Heart left ventricle (tissue), 16 donors: ENCODE data around the gene NCDN. TPM values are rescaled to one million over a fixed set of nuclear protein-coding genes. Genes with fewer than 3 reads are reported as not detected.
"Not testable (repeated sequence)": the region's sequence is repeated elsewhere in the genome, so short reads cannot be mapped to it uniquely, and the experiment has no call there.

Experiments
- ATAC-seq, 4 donors: fragments of 200-7000 bp; cut with Tn5 transposase; one replicate each; pipeline ENCODE4 v1.9.1; 2020 to 2022; ENCODE audit warnings: moderate library complexity in 4 of 4, mild to moderate bottlenecking in 3 of 4, moderate number of reproducible peaks in 1 of 4
- DNase-seq, 5 donors: peaks; one replicate each; pipeline ENCODE4 v3.0.0-alpha.2; 2020
- H3K27ac ChIP-seq, 12 donors: fragments of 200-600 bp; sonication (generic) in 4 of 12; one replicate each; pipeline versions ENCODE4 v1.5.0 to v1.8.0; 2016 to 2022; ENCODE audit warnings: mild to moderate bottlenecking in 2 of 12
- H3K27me3 ChIP-seq, 9 donors: fragments of 200-600 bp; sonication (generic) in 2 of 9; one replicate each; pipeline versions ENCODE4 v1.5.1 to v1.8.0; 2016 to 2022; ENCODE audit warnings: mild to moderate bottlenecking in 3 of 9
- H3K36me3 ChIP-seq, 9 donors: fragments of 200-600 bp; sonication (generic) in 2 of 9; one replicate each; pipeline versions ENCODE4 v1.5.0 to v1.8.0; 2018 to 2022; ENCODE audit warnings: mild to moderate bottlenecking in 2 of 9
- H3K4me1 ChIP-seq, 12 donors: fragments of 200-600 bp; sonication (generic) in 4 of 12; one replicate each; pipeline versions ENCODE4 v1.5.0 to v1.8.0; 2016 to 2022; ENCODE audit warnings: mild to moderate bottlenecking in 3 of 12
- H3K4me3 ChIP-seq, 12 donors: fragments of 200-600 bp; sonication (generic) in 4 of 12; one replicate each; pipeline versions ENCODE4 v1.5.0 to v1.8.0; 2017 to 2022; ENCODE audit warnings: mild to moderate bottlenecking in 9 of 12, moderate library complexity in 4 of 12
- H3K9me3 ChIP-seq, 12 donors: fragments of 200-600 bp; sonication (generic) in 4 of 12; one replicate each; pipeline versions ENCODE4 v1.5.0 to v1.8.0; 2016 to 2022; ENCODE audit warnings: mild to moderate bottlenecking in 1 of 12
- POLR2A ChIP-seq, 2 donors: fragments of 450-650 bp; IDR thresholded peaks; one replicate each; pipeline ENCODE4 v1.6.1; 2017; ENCODE audit warnings: antibody characterized with exemption in 2 of 2, mild to moderate bottlenecking in 2 of 2, moderate library complexity in 2 of 2
- WGBS, 4 donors: extraction: QIAGEN DNeasy Blood & Tissue Kit in 2 of 4; methylation state at CpG; one replicate each; pipeline versions ENCODE4 v1.1.5 to v1.1.7; 2013 to 2018; 5-methylcytosine and 5-hydroxymethylcytosine counted together
- intact Hi-C, 10 donors: fragments of 100-400 bp; cut with DNase I; formaldehyde crosslinking; loops; one replicate each; pipeline versions ENCODE4 v1.11.1 to v1.14.2; 2022
- polyA plus RNA-seq, 2 donors: library from polyadenylated mRNA; stranded (reverse); fragments of 200-250 nt; gene quantifications; one replicate each; pipeline ENCODE4 v1.2.3, GENCODE V29; 2013
- total RNA-seq, 9 donors: library from RNA; depleted of rRNA in 2 of 9; stranded (reverse); fragments of >200 nt in 2 of 9; fragmentation: NEBNext Ultra II Directional in 3 of 9; extraction: Animal tissue kit (Norgen Biotek cat#: 25700) in 3 of 9; gene quantifications; one replicate each; pipeline versions ENCODE4 v1.1.0 to v1.2.4, GENCODE V29; 2016 to 2023
- TF ChIP-seq, protein P1 (sequence below), 12 donors: fragments of 200-600 bp; sonication (generic) in 4 of 12; IDR thresholded peaks; one replicate each; pipeline versions ENCODE4 v1.5.0 to v1.8.0; 2018 to 2022; ENCODE audit warnings: antibody characterized with exemption in 12 of 12, mild to moderate bottlenecking in 5 of 12
- donor health status: ischemic (EF 13 %, LVEDD 7.1; RV severe dilation, severe dysfunction).
- donor health status: healthy with polysubstance abuse.
- donor health status: DM: no; HTN: yes; CAD: no.
- donor health status: DM: no; HTN: no; CAD: no.
- donor health status: ischemic (EF 25% LVEDD 6.9; RV normal size, moderate dysfunction).
- donor health status: ischemic (EF 25% LVEDD 5.7; RV mildly dilated, moderate dysfunction).
- donor health status: healthy.
- donor health status: DM: yes; HTN: yes; CAD: no.
- donor health status: ischemic (EF 35%, LVEDD 5.7; RV mildly dilated, moderate dysfunction).
- donor health status: nonischemic (EF 11% LVEDD 7.7; RV severe dilation, severe dysfunction).
- donor health status: DM: yes; HTN: yes; CAD: no.
- donor health status: PGD.
- donor health status: ischemic (EF 29% LVEDD 5.4; RV normal size, mild dysfunction).
- donor health status: nonischemic (EF 23%, LVEDD 6.1; RV moderate dilation, normal function).

Gene NCDN
- total and polyA plus RNA-seq, 11 donors: 14.6 to 44.4 (median 31.8) TPM

DNA sequence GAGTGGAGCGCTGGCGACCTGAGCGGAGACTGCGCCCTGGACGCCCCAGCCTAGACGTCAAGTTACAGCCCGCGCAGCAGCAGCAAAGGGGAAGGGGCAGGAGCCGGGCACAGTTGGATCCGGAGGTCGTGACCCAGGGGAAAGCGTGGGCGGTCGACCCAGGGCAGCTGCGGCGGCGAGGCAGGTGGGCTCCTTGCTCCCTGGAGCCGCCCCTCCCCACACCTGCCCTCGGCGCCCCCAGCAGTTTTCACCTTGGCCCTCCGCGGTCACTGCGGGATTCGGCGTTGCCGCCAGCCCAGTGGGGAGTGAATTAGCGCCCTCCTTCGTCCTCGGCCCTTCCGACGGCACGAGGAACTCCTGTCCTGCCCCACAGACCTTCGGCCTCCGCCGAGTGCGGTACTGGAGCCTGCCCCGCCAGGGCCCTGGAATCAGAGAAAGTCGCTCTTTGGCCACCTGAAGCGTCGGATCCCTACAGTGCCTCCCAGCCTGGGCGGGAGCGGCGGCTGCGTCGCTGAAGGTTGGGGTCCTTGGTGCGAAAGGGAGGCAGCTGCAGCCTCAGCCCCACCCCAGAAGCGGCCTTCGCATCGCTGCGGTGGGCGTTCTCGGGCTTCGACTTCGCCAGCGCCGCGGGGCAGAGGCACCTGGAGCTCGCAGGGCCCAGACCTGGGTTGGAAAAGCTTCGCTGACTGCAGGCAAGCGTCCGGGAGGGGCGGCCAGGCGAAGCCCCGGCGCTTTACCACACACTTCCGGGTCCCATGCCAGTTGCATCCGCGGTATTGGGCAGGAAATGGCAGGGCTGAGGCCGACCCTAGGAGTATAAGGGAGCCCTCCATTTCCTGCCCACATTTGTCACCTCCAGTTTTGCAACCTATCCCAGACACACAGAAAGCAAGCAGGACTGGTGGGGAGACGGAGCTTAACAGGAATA lies 19.7 kb downstream of the NCDN start:
- Histone ChIP-seq H3K9me3 (no peaks in the 10 kb centered on the region), H3K4me1 (peaks cover 6 to 40% (median 15%) of the 10 kb centered on the region in 12 donors), H3K27me3 (peaks cover 27 to 68% (median 43%) of the 10 kb centered on the region in 9 donors), H3K4me3 (peak overlapping the region; percentile 28 to 68 (median 48)), H3K36me3 (no peaks in the 10 kb centered on the region), H3K27ac (peak overlapping the region in 1 of 12 donors; percentile 57)
- ATAC-seq: peak in 3 of 4 donors; percentile 57 to 69 (median 58)
- intact Hi-C loops: no loop called here
- TF ChIP-seq POLR2A (IDR thresholded peaks at IDR 0.05): no peak
- TF ChIP-seq, protein P1, sequence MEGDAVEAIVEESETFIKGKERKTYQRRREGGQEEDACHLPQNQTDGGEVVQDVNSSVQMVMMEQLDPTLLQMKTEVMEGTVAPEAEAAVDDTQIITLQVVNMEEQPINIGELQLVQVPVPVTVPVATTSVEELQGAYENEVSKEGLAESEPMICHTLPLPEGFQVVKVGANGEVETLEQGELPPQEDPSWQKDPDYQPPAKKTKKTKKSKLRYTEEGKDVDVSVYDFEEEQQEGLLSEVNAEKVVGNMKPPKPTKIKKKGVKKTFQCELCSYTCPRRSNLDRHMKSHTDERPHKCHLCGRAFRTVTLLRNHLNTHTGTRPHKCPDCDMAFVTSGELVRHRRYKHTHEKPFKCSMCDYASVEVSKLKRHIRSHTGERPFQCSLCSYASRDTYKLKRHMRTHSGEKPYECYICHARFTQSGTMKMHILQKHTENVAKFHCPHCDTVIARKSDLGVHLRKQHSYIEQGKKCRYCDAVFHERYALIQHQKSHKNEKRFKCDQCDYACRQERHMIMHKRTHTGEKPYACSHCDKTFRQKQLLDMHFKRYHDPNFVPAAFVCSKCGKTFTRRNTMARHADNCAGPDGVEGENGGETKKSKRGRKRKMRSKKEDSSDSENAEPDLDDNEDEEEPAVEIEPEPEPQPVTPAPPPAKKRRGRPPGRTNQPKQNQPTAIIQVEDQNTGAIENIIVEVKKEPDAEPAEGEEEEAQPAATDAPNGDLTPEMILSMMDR (IDR thresholded peaks at IDR 0.05): no peak
- 3 to 6% (median 4%) methylated on average over 6 to 70 of the region's 70 CpGs for WGBS, 4 donors
- peak in 2 of 5 donors; percentile 44 to 83 for DNase-seq

DNA sequence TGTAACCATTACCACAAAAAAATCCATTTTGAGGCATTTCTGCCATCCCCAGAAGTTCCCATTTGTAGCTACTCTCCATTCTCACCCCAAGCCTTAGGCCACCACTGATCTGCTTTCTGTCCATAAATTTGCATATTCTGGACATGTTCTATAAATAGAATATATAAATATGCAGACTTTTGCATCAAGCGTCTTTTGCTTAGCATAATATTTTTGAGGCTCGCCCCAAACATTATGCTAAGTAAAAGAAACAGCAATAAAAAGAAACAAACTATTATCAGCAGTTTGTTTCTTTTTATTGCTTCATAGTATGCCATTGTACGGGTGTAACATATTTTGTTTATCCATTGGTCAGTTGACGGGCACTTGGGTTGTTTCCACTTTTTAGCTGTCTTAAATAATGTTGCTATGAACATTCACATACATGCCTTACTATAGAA lies 23.4 kb downstream of the NCDN start:
- H3K4me3 ChIP-seq: no peak overlapping the region
- peaks cover 12 to 32% (median 15%) of the 10 kb centered on the region in 9 donors for H3K27me3 ChIP-seq
- no peak for ATAC-seq
- H3K27ac ChIP-seq: no peak overlapping the region
- WGBS, 4 donors: 78 to 83% (median 81%) methylated on average over 4 of the region's 4 CpGs
- TF ChIP-seq, protein P1 (IDR thresholded peaks at IDR 0.05): no peak
- TF ChIP-seq POLR2A (IDR thresholded peaks at IDR 0.05): no peak
- H3K4me1 ChIP-seq: peaks cover 0 to 24% (median 9%) of the 10 kb centered on the region in 12 donors
- no peaks in the 10 kb centered on the region for H3K9me3 ChIP-seq
- intact Hi-C loops: loop anchor here in 1 of 10 donors (5.0 kb wide), 1 partner anchor 131 kb away; no protein-coding TSS in a partner anchor
- no peaks in the 10 kb centered on the region for H3K36me3 ChIP-seq
- DNase-seq: no peak

DNA sequence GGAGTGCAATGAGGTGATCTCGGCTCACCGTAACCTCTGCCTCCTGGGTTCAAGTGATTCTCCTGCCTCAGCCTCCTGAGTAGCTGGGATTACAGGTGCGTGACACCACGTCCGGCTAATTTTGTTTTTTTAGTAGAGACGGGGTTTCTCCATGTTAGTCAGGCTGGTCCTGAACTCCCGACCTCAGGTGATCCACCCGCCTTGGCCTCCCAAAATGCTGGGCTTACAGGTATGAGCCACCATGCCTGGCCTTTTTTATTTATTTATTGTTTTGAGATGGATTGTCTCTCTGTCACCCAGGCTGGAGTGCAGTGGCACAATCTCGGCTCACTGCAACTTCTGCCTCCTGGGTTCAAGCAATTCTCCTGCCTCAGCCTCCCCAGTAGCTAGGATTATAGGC lies 24.0 kb downstream of the NCDN start:
- H3K4me1 ChIP-seq: peaks cover 0 to 18% (median 9%) of the 10 kb centered on the region in 12 donors
- peaks cover 8 to 25% (median 12%) of the 10 kb centered on the region in 9 donors for H3K27me3 ChIP-seq
- WGBS, 4 donors: 94 to 95% (median 94%) methylated on average over 9 of the region's 9 CpGs
- ATAC-seq, DNase-seq, H3K4me3 ChIP-seq, H3K36me3 ChIP-seq, H3K27ac ChIP-seq, H3K9me3 ChIP-seq: not testable (repeated sequence)
- intact Hi-C loops: loop anchor here in 1 of 10 donors (5.0 kb wide), 1 partner anchor 131 kb away; no protein-coding TSS in a partner anchor

DNA sequence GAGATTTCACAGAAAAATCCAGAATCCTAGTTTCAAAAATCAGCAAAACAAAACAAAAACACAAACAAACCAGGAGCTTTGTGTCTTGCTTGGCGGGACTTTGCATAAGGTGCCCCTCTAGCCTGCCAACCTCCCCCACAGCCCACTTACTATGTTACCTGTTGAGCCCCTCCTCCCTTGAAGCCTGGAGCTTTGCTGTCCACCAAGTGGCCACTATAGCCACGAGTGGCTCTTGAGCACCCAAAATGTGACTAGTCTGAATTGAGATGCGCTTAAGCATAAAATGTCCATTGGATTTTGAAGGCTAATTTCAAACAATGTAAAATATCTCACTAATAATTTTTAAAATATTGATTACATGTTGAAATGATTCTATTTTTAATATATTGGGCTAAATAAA lies 27.7 kb downstream of the NCDN start:
- no peaks in the 10 kb centered on the region for H3K4me1 ChIP-seq
- no peaks in the 10 kb centered on the region for H3K36me3 ChIP-seq
- no peak overlapping the region for H3K27ac ChIP-seq
- TF ChIP-seq POLR2A (IDR thresholded peaks at IDR 0.05): no peak
- TF ChIP-seq, protein P1 (IDR thresholded peaks at IDR 0.05): no peak
- WGBS, 4 donors: 83 to 91% (median 87%) methylated on average over 3 of the region's 3 CpGs
- intact Hi-C loops: no loop called here
- no peak overlapping the region for H3K4me3 ChIP-seq
- ATAC-seq (no peak), DNase-seq (no peak)
- no peaks in the 10 kb centered on the region for H3K9me3 ChIP-seq
- H3K27me3 ChIP-seq: no peaks in the 10 kb centered on the region

DNA sequence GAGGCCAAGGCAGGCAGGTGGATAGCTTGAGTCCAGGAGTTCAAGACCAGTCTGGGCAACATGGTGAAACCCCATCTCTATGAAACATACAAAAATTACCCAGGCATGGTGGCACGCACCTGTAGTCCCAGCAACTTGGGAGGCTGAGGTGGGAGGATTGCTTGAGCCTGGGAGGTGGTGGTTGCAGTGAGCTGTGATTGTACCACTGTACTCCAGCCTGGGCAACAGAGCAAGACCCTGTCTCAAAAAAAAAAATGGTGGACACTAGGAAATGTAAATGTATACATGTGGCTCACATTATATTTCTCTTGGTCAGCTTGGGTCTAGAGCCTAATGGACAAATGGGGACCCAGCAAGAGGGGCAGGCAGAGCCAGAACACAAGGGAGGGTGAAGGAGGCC lies 28.2 kb downstream of the NCDN start:
- H3K27me3 ChIP-seq, H3K4me3 ChIP-seq, H3K36me3 ChIP-seq, DNase-seq, ATAC-seq, H3K4me1 ChIP-seq, H3K27ac ChIP-seq, H3K9me3 ChIP-seq, intact Hi-C loops: not testable (repeated sequence)
- WGBS, 4 donors: 94 to 100% (median 96%) methylated on average over 1 of the region's 1 CpG
